ENCODE measurements around the gene PXDN.

PXDN gene

GRCh38 chr2:1782514-1782913 lies 38.2 kb upstream of the PXDN start:
- no peak for ATAC-seq
- TF ChIP-seq OSR1 (CRISPR knock-in tag; IDR thresholded peaks at IDR 0.05) (no peak), ZNF70 (CRISPR knock-in tag; IDR thresholded peaks at IDR 0.05) (no peak), SNAI2 (CRISPR knock-in tag; IDR thresholded peaks at IDR 0.05) (no peak), CREB5 (CRISPR knock-in tag; IDR thresholded peaks at IDR 0.05; ENCODE audit: low read depth) (no peak), ZFP3 (CRISPR knock-in tag; IDR thresholded peaks at IDR 0.05) (no peak), BACH2 (CRISPR knock-in tag; IDR thresholded peaks at IDR 0.05; ENCODE audit: borderline replicate concordance) (no peak), TSHZ2 (CRISPR knock-in tag; IDR thresholded peaks at IDR 0.05) (no peak), ZFP30 (CRISPR knock-in tag; IDR thresholded peaks at IDR 0.05) (no peak)

GRCh38 chr2:1781291-1782080 lies 37.2 kb upstream of the PXDN start:
- no peak for TF ChIP-seq ZC3H10 (CRISPR knock-in tag; IDR thresholded peaks at IDR 0.05)
- no peak for TF ChIP-seq ZNF8 (CRISPR knock-in tag; IDR thresholded peaks at IDR 0.05)
- TF ChIP-seq RARB (CRISPR knock-in tag; IDR thresholded peaks at IDR 0.05), result no peak
- TF ChIP-seq ZNF565 (CRISPR knock-in tag; conservative IDR thresholded peaks at IDR 0.05; ENCODE audit: low read depth), result no peak
- no peak for TF ChIP-seq TSHZ2 (CRISPR knock-in tag; IDR thresholded peaks at IDR 0.05)
- TF ChIP-seq BACH2 (CRISPR knock-in tag; IDR thresholded peaks at IDR 0.05; ENCODE audit: borderline replicate concordance), result no peak
- TF ChIP-seq CREB5 (CRISPR knock-in tag; IDR thresholded peaks at IDR 0.05; ENCODE audit: low read depth), result no peak
- no peak for TF ChIP-seq ARNTL (CRISPR knock-in tag; IDR thresholded peaks at IDR 0.05; ENCODE audit: borderline replicate concordance, low read depth)
- no peak for ATAC-seq

- no peak for ATAC-seq
- no peak for TF ChIP-seq ZNF565 (CRISPR knock-in tag; conservative IDR thresholded peaks at IDR 0.05; ENCODE audit: low read depth)
- TF ChIP-seq ESRRG (CRISPR knock-in tag; IDR thresholded peaks at IDR 0.05), result no peak
- TF ChIP-seq TSHZ2 (CRISPR knock-in tag; IDR thresholded peaks at IDR 0.05), result no peak
- no peak for TF ChIP-seq CSDC2 (CRISPR knock-in tag; IDR thresholded peaks at IDR 0.05)
- TF ChIP-seq SNAI2 (CRISPR knock-in tag; IDR thresholded peaks at IDR 0.05), result no peak
- TF ChIP-seq RARB (CRISPR knock-in tag; IDR thresholded peaks at IDR 0.05), result no peak
- no peak for TF ChIP-seq TCF4 (CRISPR knock-in tag; IDR thresholded peaks at IDR 0.05; ENCODE audit: borderline replicate concordance)
- no peak for TF ChIP-seq ARNTL (CRISPR knock-in tag; IDR thresholded peaks at IDR 0.05; ENCODE audit: borderline replicate concordance, low read depth)
- no peak for TF ChIP-seq CSRNP3 (CRISPR knock-in tag; IDR thresholded peaks at IDR 0.05)
- TF ChIP-seq ZC3H10 (CRISPR knock-in tag; IDR thresholded peaks at IDR 0.05), result no peak
- no peak for TF ChIP-seq PPARA (CRISPR knock-in tag; IDR thresholded peaks at IDR 0.05; ENCODE audit: borderline replicate concordance)
- TF ChIP-seq POU6F1 (CRISPR knock-in tag; IDR thresholded peaks at IDR 0.05; ENCODE audit: borderline replicate concordance, low read depth), result no peak
Measured at GRCh38 chr2:1780693-1781092, 36.4 kb upstream of the PXDN start.
